Mammary epithelial cell (primary cell): Measurements from ENCODE around the gene PXDC1.
"Not testable (repeated sequence)": the region's sequence is repeated elsewhere in the genome, so short reads cannot be mapped to it uniquely, and the experiment has no call there.

Experiments used
- CTCF ChIP-seq, 2 donors: IDR thresholded peaks in 1 of 2; conservative IDR thresholded peaks in 1 of 2; 2 replicates each; pipeline ENCODE4 v1.5.1; 2011 to 2012; ENCODE audit warnings: inconsistent platforms in 2 of 2, low read length in 2 of 2, mild to moderate bottlenecking in 2 of 2, control low read depth in 1 of 2, low read depth in 1 of 2; ENCODE audit not compliant: insufficient read depth in 1 of 2; ENCODE audit errors: extremely low read depth in 1 of 2
- EZH2 ChIP-seq: IDR thresholded peaks from 2 replicates; pipeline ENCODE4 v1.6.1; 2012; ENCODE audit warnings: low read length, inconsistent platforms, borderline replicate concordance

- not testable (repeated sequence) for TF ChIP-seq CTCF (conservative IDR thresholded peaks at IDR 0.05 in 1 of 2, IDR thresholded peaks at IDR 0.05 in 1 of 2; ENCODE audit: extremely low read depth in 1 of 2, insufficient read depth in 1 of 2, low read depth in 1 of 2, low read length in 2 of 2); EZH2
Observed at GRCh38 chr6:3772127-3772999, 20.9 kb upstream of the PXDC1 start.
